PC-9 (cell line): Measurements from ENCODE around the gene ELMO1.

Experiments used
- EZH2 ChIP-seq: fragments of 200-600 bp; sonication (generic); IDR thresholded peaks from 2 replicates; pipeline ENCODE4 v1.8.0; 2017; ENCODE audit warnings: antibody characterized with exemption, low read depth
- TF ChIP-seq, protein P1 (sequence below): fragments of 200-600 bp; sonication (generic); conservative IDR thresholded peaks from 2 replicates; pipeline ENCODE4 v1.6.1; 2017; ENCODE audit warnings: mixed run types, antibody characterized with exemption, mild to moderate bottlenecking, moderate library complexity

DNA sequence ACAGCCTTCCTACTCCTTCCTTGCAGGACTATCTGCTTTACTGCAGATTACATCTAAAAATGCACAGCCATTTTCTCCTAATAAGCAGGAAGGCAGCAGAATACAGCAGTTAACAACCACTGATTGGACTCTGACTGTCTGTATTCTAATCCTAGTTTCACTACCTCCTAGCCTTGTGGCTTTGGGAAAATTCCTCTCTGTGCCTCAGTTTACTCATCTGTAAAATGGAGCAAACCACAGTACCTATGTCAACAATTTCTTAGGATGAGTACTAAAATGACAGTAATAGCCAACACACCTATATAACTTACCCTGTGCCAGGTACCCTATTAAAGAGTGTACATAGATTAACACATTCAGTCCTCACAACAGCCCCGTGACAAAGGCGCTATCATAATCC, 89.5 kb downstream of the ELMO1 start:
- no peak for TF ChIP-seq EZH2
- TF ChIP-seq, protein P1, sequence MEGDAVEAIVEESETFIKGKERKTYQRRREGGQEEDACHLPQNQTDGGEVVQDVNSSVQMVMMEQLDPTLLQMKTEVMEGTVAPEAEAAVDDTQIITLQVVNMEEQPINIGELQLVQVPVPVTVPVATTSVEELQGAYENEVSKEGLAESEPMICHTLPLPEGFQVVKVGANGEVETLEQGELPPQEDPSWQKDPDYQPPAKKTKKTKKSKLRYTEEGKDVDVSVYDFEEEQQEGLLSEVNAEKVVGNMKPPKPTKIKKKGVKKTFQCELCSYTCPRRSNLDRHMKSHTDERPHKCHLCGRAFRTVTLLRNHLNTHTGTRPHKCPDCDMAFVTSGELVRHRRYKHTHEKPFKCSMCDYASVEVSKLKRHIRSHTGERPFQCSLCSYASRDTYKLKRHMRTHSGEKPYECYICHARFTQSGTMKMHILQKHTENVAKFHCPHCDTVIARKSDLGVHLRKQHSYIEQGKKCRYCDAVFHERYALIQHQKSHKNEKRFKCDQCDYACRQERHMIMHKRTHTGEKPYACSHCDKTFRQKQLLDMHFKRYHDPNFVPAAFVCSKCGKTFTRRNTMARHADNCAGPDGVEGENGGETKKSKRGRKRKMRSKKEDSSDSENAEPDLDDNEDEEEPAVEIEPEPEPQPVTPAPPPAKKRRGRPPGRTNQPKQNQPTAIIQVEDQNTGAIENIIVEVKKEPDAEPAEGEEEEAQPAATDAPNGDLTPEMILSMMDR, result no peak
